HG03521 (cell line): ENCODE measurements around the gene SCARB1.
"Not testable (repeated sequence)": the region's sequence is repeated elsewhere in the genome, so short reads cannot be mapped to it uniquely, and the experiment has no call there.

Experiments used
- ATAC-seq: cut with Tn5 transposase; IDR thresholded peaks from one replicate; pipeline ENCODE4 v1.9.1; 2021; ENCODE audit warnings: mild to moderate bottlenecking, moderate library complexity; ENCODE audit not compliant: unreplicated experiment

The SCARB1 gene, protein sequence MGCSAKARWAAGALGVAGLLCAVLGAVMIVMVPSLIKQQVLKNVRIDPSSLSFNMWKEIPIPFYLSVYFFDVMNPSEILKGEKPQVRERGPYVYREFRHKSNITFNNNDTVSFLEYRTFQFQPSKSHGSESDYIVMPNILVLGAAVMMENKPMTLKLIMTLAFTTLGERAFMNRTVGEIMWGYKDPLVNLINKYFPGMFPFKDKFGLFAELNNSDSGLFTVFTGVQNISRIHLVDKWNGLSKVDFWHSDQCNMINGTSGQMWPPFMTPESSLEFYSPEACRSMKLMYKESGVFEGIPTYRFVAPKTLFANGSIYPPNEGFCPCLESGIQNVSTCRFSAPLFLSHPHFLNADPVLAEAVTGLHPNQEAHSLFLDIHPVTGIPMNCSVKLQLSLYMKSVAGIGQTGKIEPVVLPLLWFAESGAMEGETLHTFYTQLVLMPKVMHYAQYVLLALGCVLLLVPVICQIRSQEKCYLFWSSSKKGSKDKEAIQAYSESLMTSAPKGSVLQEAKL

DNA sequence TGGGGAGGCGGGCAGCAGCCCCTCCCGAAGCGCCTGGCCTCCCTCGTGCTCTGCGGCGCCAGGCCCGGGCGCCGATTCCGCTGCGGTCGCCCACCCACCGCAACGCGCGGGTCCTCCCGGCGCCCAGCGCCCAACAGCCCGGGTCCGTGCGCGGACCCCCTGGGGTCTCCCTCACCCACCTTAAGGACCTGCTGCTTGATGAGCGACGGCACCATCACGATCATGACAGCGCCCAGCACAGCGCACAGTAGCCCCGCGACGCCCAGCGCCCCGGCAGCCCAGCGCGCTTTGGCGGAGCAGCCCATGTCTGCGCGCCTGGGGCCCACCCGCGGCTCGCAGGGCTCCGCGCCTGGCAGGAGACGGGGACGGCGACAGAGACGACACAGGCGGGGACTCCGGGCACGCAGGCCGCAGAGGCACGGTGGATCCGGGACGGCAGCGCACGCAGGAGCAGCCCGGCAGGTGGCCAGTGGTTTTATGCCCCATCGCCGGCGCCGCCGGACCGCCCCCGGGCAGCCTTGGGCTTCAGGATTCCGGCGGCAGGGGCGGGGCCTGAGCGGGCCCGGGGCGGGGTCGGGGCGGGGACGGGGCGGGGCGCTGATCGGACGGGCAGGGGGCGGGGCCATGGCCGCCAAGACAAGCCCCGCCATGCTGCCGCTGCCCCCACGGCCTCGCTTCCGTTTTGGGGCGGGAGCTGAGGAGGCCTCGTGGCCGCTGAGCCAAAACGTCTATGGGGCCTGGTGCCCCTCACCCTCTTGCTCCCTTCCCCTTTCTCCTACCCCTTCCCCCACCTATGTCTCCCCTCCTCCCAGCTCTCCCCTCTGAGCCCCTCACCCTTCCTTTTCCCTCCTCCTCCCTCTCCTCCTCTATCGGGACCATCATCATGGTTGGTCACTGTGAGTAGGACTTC lies at the start of gene SCARB1:
SCARB1 (minus strand) TSS at position 449 of the 910 bp plus-strand sequence; CDS start at position 305, 144 bp downstream.
- peak; percentile 72 for ATAC-seq

DNA sequence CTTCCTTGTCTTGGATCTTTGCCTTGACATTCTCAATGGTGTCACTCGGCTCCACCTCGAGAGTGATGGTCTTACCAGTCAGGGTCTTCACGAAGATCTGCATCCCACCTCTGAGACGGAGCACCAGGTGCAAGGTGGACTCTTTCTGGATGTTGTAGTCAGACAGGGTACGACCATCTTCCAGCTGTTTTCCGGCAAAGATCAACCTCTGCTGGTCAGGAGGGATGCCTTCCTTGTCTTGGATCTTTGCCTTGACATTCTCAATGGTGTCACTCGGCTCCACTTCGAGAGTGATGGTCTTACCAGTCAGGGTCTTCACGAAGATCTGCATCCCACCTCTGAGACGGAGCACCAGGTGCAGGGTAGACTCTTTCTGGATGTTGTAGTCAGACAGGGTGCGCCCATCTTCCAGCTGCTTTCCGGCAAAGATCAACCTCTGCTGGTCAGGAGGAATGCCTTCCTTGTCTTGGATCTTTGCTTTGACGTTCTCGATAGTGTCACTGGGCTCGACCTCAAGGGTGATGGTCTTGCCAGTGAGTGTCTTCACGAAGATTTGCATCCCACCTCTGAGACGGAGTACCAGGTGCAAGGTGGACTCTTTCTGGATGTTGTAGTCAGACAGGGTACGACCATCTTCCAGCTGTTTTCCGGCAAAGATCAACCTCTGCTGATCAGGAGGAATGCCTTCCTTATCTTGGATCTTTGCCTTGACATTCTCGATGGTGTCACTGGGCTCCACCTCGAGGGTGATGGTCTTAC lies 49.0 kb upstream of the SCARB1 start:
- ATAC-seq, result not testable (repeated sequence)

- not testable (repeated sequence) for ATAC-seq
Observed at GRCh38 chr12:124911521-124911920, 47.9 kb upstream of the SCARB1 start.

DNA sequence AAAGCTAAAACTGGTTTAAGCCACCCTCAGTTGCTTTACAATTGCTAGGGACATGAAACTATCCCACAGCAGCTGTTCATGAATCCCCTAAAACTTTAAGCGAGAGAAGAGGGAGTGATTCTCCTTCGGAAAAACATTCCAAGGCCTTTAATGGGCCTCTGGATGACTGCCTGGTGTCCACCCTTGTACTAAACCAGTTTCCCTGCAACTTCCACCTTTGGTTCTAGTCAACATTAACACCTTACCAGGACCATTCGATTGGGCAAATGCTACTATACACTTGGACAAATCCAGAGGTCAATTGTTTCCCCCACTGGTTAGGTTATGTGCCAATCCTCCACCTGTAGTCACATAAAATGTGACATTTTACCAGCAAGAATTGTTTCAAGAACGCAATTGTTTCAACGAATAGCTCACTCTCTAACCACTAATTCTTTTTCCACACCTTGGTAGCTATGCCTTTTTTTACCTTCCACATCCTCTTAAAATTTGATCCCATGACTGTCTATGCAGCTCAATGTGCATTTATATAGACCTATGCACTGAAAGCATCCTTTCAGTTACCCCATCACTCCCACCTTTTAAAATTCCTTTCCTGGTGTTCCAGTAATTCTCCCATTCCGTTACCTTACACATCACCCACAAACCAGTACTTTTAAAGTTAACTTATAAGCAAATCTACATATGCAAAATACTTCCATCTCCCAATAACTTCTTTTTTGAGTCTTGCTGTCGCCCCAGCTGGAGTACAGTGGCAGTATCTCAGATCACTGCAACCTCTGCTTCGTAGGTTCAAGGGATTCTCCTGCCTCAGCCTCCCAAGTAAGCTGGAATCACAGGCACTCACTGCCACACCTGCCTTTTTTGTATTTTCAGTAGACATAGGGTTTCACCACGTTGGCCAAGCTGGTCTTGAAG lies 47.2 kb upstream of the SCARB1 start:
- no peak for ATAC-seq

GRCh38 chr12:124909831-124910560 lies 46.3 kb upstream of the SCARB1 start:
- no peak for ATAC-seq

DNA sequence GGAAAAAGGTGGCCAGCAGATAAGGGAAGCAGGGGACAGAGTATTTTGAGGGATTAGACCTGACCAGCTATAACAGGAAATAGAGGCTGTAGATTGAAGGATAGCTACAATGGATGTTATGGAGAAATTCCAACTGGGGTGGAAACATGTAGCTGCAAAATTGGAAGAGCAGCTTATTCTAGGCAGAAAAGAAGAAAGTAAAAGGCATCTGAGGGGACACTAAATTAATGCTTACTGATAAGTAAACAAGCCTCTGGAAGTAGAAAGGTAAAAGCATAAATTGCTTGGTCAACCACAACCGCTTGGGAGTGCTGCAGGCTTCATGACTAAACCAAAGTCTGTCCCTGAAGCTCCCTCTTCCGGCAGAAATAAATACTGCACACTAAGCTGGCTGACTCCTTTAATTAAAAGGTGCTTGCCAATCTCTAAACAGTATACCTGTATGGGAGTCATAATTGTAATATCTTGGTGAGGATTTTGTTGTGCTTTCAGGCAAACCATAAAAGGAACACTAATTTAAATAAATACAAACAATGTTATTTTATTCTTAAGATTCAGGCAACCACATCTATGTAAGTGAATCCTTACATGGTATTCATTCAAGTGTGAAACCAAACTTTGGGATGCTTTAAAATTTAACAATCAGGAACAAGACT lies 43.1 kb upstream of the SCARB1 start:
- peak; percentile 52 for ATAC-seq

- no peak for ATAC-seq
Observed at GRCh38 chr12:124904306-124905098, 40.8 kb upstream of the SCARB1 start.

DNA sequence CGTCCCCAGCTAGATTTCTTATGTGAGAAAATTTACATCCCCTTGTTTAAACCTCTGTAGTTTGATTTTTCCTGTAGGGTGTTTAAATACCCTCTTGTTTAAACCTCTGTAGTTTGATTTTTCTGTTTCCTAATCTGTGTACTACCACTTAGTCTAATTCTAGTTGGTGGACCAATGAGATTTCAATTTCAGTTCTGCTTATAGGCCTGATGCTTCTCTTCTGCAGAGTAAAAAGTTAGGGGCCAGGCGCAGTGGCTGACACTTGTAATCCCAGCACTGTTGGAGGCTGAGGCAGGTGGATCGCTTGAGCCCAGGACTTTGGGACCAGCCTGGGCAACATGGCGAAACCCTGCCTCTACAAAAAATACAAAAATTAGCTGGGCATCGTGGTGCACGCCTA lies 39.3 kb upstream of the SCARB1 start:
- no peak for ATAC-seq

DNA sequence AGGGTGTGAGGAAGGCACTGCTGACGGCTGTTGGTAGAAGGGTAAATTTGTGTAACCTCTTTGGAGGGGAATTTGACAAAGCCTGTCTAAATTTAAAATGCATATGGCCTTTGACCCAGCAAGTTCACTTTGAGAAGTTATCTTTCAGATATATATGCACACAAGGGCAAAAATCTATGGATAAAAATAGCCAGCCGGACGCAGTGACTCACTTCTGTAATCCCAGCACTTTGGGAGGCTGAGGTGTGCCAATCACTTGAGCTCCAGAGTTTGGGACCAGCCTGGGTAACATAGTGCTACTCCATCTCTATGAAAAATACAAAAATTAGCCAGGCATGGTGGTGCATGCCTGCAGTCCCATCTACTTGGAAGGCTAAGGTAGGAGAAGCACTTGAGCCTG lies 37.3 kb upstream of the SCARB1 start:
- no peak for ATAC-seq

DNA sequence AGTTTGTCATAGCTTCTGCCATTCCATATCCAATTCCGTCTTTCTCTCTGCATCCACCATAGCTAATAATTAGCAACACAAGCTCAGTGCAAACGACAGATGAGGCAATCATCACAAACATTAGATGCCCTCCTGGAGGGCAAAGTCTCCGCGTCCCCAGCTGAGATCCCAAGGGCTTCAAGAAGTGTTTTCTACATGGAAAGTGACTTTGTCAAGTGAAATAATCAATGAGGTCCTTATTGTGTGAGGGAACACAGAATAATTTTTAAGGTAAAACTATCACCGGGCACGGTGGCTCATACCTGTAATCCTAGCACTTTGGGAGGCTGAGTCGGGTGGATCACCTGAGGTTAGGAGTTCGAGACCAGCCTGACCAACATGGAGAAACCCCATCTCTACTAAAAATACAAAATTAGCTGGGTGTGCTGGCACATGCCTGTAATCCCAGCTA lies 36.7 kb upstream of the SCARB1 start:
- not testable (repeated sequence) for ATAC-seq

- no peak for ATAC-seq
Observed at GRCh38 chr12:124898923-124899294, 35.2 kb upstream of the SCARB1 start.

- ATAC-seq, result no peak
Observed at GRCh38 chr12:124898200-124898922, 34.7 kb upstream of the SCARB1 start.

DNA sequence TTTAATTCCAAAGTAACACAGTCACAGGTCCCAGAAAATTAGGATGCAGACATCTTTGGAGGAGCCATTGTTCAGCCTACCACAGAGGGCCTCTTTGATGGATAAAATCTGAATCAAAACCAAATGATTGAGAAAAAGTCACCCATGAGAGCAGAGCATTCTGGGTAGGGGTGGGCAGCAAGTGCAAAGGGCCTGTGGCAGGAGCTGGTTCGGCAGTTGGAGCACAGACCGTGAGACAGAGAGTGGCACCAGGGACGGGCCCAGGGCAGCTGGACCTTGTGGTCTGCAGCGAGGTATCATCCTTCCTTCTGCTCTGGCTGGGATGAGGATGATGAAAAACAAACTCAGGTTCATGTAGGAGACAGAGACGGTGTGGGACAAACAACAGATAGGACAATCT lies 32.8 kb upstream of the SCARB1 start:
- ATAC-seq, result no peak

- ATAC-seq, result peak; percentile 63
Observed at GRCh38 chr12:124893792-124894516, 30.3 kb upstream of the SCARB1 start.

DNA sequence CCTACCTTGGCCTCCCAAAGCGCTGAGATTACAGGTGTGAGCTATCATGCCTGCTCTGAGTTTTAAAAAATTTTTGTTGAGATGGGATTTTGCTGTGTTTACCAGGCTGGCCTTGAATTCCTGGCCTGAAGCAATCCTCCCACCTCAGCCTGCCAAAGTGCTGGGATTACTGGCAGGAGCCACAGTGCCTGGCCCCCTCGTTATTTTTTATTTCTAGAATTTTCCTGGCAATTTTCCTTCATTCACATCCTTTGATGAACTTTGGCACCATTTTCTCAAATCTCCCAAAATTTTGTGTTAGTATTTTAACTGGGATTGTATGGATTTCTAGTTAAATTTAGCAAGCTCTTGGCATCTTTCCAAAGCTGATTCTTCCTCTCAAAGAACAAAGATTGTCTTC lies 24.6 kb upstream of the SCARB1 start:
- ATAC-seq, result no peak

DNA sequence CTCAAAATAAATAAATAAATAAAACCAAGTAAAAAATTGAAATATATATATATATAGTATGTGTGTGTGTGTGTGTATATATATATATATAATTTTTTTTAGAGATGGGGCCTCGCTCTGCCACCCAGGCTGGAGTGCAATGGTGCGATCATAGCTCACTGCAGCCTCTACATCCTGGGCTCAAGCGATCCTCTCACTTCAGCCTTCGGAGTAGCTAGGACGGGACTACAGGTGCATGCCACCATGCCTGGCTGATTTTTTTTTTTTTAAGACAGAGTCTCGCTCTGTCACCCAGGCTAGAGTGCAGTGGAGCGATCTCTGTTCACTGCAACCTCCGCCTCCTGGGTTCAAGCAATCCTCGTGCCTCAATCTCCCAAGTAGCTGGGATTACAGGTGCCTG lies 24.1 kb upstream of the SCARB1 start:
- ATAC-seq, result not testable (repeated sequence)
